Panc1 (cell line): ENCODE data around the gene NLRP4. TPM values are rescaled to one million over a fixed set of nuclear protein-coding genes. Genes with fewer than 3 reads are reported as not detected.

Experiments used
- total RNA-seq: library from RNA; stranded (reverse); gene quantifications from one replicate; pipeline ENCODE4 v1.2.1, GENCODE V29; 2021; ENCODE audit not compliant: unreplicated experiment

Gene NLRP4
- total RNA-seq, 1 experiment from 2014 or later = not detected

Other genes with a start within 250 kb of the NLRP4 start
- 28.5 TPM for gene FIZ1, start 237.0 kb upstream of the NLRP4 start, total RNA-seq
- gene ZNF524, start 236.3 kb upstream of the NLRP4 start, total RNA-seq = 26.4 TPM
- 25.6 TPM for gene ZNF865, start 230.9 kb upstream of the NLRP4 start, total RNA-seq
- gene ZNF784, start 212.0 kb upstream of the NLRP4 start, total RNA-seq = 8.9 TPM
- gene ZNF580, start 195.5 kb upstream of the NLRP4 start, total RNA-seq = 58.0 TPM
- gene ZNF581, start 192.9 kb upstream of the NLRP4 start, total RNA-seq = 39.0 TPM
- gene CCDC106, start 188.3 kb upstream of the NLRP4 start, total RNA-seq = 47.8 TPM
- gene U2AF2, start 181.5 kb upstream of the NLRP4 start, total RNA-seq = 545 TPM
- 361 TPM for gene EPN1, start 161.3 kb upstream of the NLRP4 start, total RNA-seq
- not detected for gene NLRP9, start 98.1 kb upstream of the NLRP4 start, total RNA-seq
- not detected for gene RFPL4A, start 77.4 kb upstream of the NLRP4 start, total RNA-seq
- gene RFPL4AL1, start 67.4 kb upstream of the NLRP4 start, total RNA-seq = not detected
- gene NLRP11, start 4.5 kb upstream of the NLRP4 start, total RNA-seq = 0.18 TPM
- gene NLRP13, start 95.8 kb downstream of the NLRP4 start, total RNA-seq = not detected
- gene NLRP8, start 111.3 kb downstream of the NLRP4 start, total RNA-seq = not detected
- not detected for gene NLRP5, start 150.2 kb downstream of the NLRP4 start, total RNA-seq